HEK293 (cell line): Measurements from ENCODE around the gene MAML3.

ENCODE experiments used
- AEBP2 ChIP-seq: fragments of 450-650 bp; formaldehyde crosslinking; IDR thresholded peaks from 2 replicates; pipeline ENCODE4 v1.5.1; 2016; ENCODE audit warnings: missing biosample characterization, missing genetic modification characterization, borderline replicate concordance
- CTCF ChIP-seq: fragments of 450-650 bp; formaldehyde crosslinking; IDR thresholded peaks from 2 replicates; pipeline ENCODE4 v1.5.1; 2016; ENCODE audit warnings: missing biosample characterization, missing genetic modification characterization
- ELK4 ChIP-seq: IDR thresholded peaks from 2 replicates; pipeline ENCODE4 v1.6.1; 2011; ENCODE audit warnings: mild to moderate bottlenecking, low read depth, low read length, borderline replicate concordance
- PRDM4 ChIP-seq: fragments of 450-650 bp; formaldehyde crosslinking; IDR thresholded peaks from 2 replicates; pipeline ENCODE4 v1.5.1; 2017; ENCODE audit warnings: missing biosample characterization, missing genetic modification characterization
- RBAK ChIP-seq: fragments of 450-650 bp; formaldehyde crosslinking; IDR thresholded peaks from 2 replicates; pipeline ENCODE4 v1.5.1; 2016; ENCODE audit warnings: missing biosample characterization, missing genetic modification characterization
- SP3 ChIP-seq: fragments of 450-650 bp; formaldehyde crosslinking; IDR thresholded peaks from 2 replicates; pipeline ENCODE4 v1.5.1; 2016; ENCODE audit warnings: missing biosample characterization, missing genetic modification characterization
- ZFP41 ChIP-seq: fragments of 450-650 bp; formaldehyde crosslinking; IDR thresholded peaks from 2 replicates; pipeline ENCODE4 v1.5.1; 2016; ENCODE audit warnings: missing biosample characterization, missing genetic modification characterization, borderline replicate concordance

GRCh38 chr4:139769364-139769763 is 384.6 kb downstream of the MAML3 start:
- TF ChIP-seq ELK4 = no peak
- no peak for TF ChIP-seq CTCF (tag by site-specific recombination)
- no peak for TF ChIP-seq PRDM4 (tag by site-specific recombination)
- TF ChIP-seq SP3 = no peak
- TF ChIP-seq RBAK = no peak
- no peak for TF ChIP-seq ZFP41
- TF ChIP-seq AEBP2 = no peak
